ENCODE results near the gene AGTPBP1.
A peak's percentile ranks its signal among the peaks of the same experiment; 100 is the strongest.

The AGTPBP1 gene

GRCh38 chr9:85534340-85534739, 207.4 kb downstream of the AGTPBP1 start:
- Histone ChIP-seq H3K9me3 (ENCODE audit: control insufficient read depth in 1 of 2, low read length in 2 of 2) (no peaks in the 10 kb centered on the region), H3K4me1 (ENCODE audit: control insufficient read depth in 1 of 2, insufficient read depth in 2 of 2, low read length in 2 of 2) (no peaks in the 10 kb centered on the region), H3K27ac (ENCODE audit: low read length) (no peak overlapping the region), H3K27me3 (ENCODE audit: low read depth, low read length) (no peaks in the 10 kb centered on the region), H3K4me3 (ENCODE audit: low read depth in 1 of 2, low read length in 2 of 2) (no peak overlapping the region), H3K36me3 (ENCODE audit: control insufficient read depth in 1 of 2, insufficient read depth in 2 of 2, low read length in 2 of 2) (no peaks in the 10 kb centered on the region)

GRCh38 chr9:85533538-85533937, 208.2 kb downstream of the AGTPBP1 start:
- no peaks in the 10 kb centered on the region for H3K4me1 ChIP-seq (ENCODE audit: control insufficient read depth in 1 of 2, insufficient read depth in 2 of 2, low read length in 2 of 2)
- H3K27me3 ChIP-seq (ENCODE audit: low read depth, low read length): no peaks in the 10 kb centered on the region
- H3K27ac ChIP-seq (ENCODE audit: low read length): no peak overlapping the region
- no peak overlapping the region for H3K4me3 ChIP-seq (ENCODE audit: low read depth in 1 of 2, low read length in 2 of 2)
- no peaks in the 10 kb centered on the region for H3K36me3 ChIP-seq (ENCODE audit: control insufficient read depth in 1 of 2, insufficient read depth in 2 of 2, low read length in 2 of 2)
- H3K9me3 ChIP-seq (ENCODE audit: control insufficient read depth in 1 of 2, low read length in 2 of 2): no peaks in the 10 kb centered on the region

- H3K9me3 ChIP-seq (ENCODE audit: control insufficient read depth in 1 of 2, low read length in 2 of 2): no peaks in the 10 kb centered on the region
- no peaks in the 10 kb centered on the region for H3K36me3 ChIP-seq (ENCODE audit: control insufficient read depth in 1 of 2, insufficient read depth in 2 of 2, low read length in 2 of 2)
- no peak overlapping the region for H3K4me3 ChIP-seq (ENCODE audit: low read depth in 1 of 2, low read length in 2 of 2)
- H3K27ac ChIP-seq (ENCODE audit: low read length): no peak overlapping the region
- no peaks in the 10 kb centered on the region for H3K27me3 ChIP-seq (ENCODE audit: low read depth, low read length)
- no peaks in the 10 kb centered on the region for H3K4me1 ChIP-seq (ENCODE audit: control insufficient read depth in 1 of 2, insufficient read depth in 2 of 2, low read length in 2 of 2)
Measured at GRCh38 chr9:85530721-85531120, 211.0 kb downstream of the AGTPBP1 start.

GRCh38 chr9:85528607-85529006, 213.1 kb downstream of the AGTPBP1 start:
- H3K36me3 ChIP-seq (ENCODE audit: control insufficient read depth in 1 of 2, insufficient read depth in 2 of 2, low read length in 2 of 2): no peaks in the 10 kb centered on the region
- H3K4me3 ChIP-seq (ENCODE audit: low read depth in 1 of 2, low read length in 2 of 2): no peak overlapping the region
- no peak overlapping the region for H3K27ac ChIP-seq (ENCODE audit: low read length)
- H3K9me3 ChIP-seq (ENCODE audit: control insufficient read depth in 1 of 2, low read length in 2 of 2): no peaks in the 10 kb centered on the region
- no peaks in the 10 kb centered on the region for H3K4me1 ChIP-seq (ENCODE audit: control insufficient read depth in 1 of 2, insufficient read depth in 2 of 2, low read length in 2 of 2)
- no peaks in the 10 kb centered on the region for H3K27me3 ChIP-seq (ENCODE audit: low read depth, low read length)

GRCh38 chr9:85528142-85528541, 213.6 kb downstream of the AGTPBP1 start:
- Histone ChIP-seq H3K27ac (ENCODE audit: low read length) (no peak overlapping the region), H3K4me1 (ENCODE audit: control insufficient read depth in 1 of 2, insufficient read depth in 2 of 2, low read length in 2 of 2) (no peaks in the 10 kb centered on the region), H3K9me3 (ENCODE audit: control insufficient read depth in 1 of 2, low read length in 2 of 2) (no peaks in the 10 kb centered on the region), H3K36me3 (ENCODE audit: control insufficient read depth in 1 of 2, insufficient read depth in 2 of 2, low read length in 2 of 2) (no peaks in the 10 kb centered on the region), H3K27me3 (ENCODE audit: low read depth, low read length) (no peaks in the 10 kb centered on the region), H3K4me3 (ENCODE audit: low read depth in 1 of 2, low read length in 2 of 2) (no peak overlapping the region)

- Histone ChIP-seq H3K4me3 (ENCODE audit: low read depth in 1 of 2, low read length in 2 of 2) (no peak overlapping the region), H3K9me3 (ENCODE audit: control insufficient read depth in 1 of 2, low read length in 2 of 2) (no peaks in the 10 kb centered on the region), H3K36me3 (ENCODE audit: control insufficient read depth in 1 of 2, insufficient read depth in 2 of 2, low read length in 2 of 2) (no peaks in the 10 kb centered on the region), H3K27ac (ENCODE audit: low read length) (no peak overlapping the region), H3K4me1 (ENCODE audit: control insufficient read depth in 1 of 2, insufficient read depth in 2 of 2, low read length in 2 of 2) (peaks cover 0 to 6% of the 10 kb centered on the region in 2 donors), H3K27me3 (ENCODE audit: low read depth, low read length) (no peaks in the 10 kb centered on the region)
Measured at GRCh38 chr9:85527331-85528020, 214.3 kb downstream of the AGTPBP1 start.

GRCh38 chr9:85524531-85524930, 217.2 kb downstream of the AGTPBP1 start:
- Histone ChIP-seq H3K27ac (ENCODE audit: low read length) (no peak overlapping the region), H3K9me3 (ENCODE audit: control insufficient read depth in 1 of 2, low read length in 2 of 2) (no peaks in the 10 kb centered on the region), H3K36me3 (ENCODE audit: control insufficient read depth in 1 of 2, insufficient read depth in 2 of 2, low read length in 2 of 2) (no peaks in the 10 kb centered on the region), H3K27me3 (ENCODE audit: low read depth, low read length) (peaks cover 4% of the 10 kb centered on the region), H3K4me1 (ENCODE audit: control insufficient read depth in 1 of 2, insufficient read depth in 2 of 2, low read length in 2 of 2) (peaks cover 0 to 10% of the 10 kb centered on the region in 2 donors), H3K4me3 (ENCODE audit: low read depth in 1 of 2, low read length in 2 of 2) (no peak overlapping the region)

- H3K27me3 ChIP-seq (ENCODE audit: low read depth, low read length): peaks cover 4% of the 10 kb centered on the region
- peak overlapping the region; percentile 45 to 59 for H3K4me3 ChIP-seq (ENCODE audit: low read depth in 1 of 2, low read length in 2 of 2)
- no peaks in the 10 kb centered on the region for H3K36me3 ChIP-seq (ENCODE audit: control insufficient read depth in 1 of 2, insufficient read depth in 2 of 2, low read length in 2 of 2)
- H3K4me1 ChIP-seq (ENCODE audit: control insufficient read depth in 1 of 2, insufficient read depth in 2 of 2, low read length in 2 of 2): peaks cover 0 to 10% of the 10 kb centered on the region in 2 donors
- no peaks in the 10 kb centered on the region for H3K9me3 ChIP-seq (ENCODE audit: control insufficient read depth in 1 of 2, low read length in 2 of 2)
- H3K27ac ChIP-seq (ENCODE audit: low read length): no peak overlapping the region
Measured at GRCh38 chr9:85523202-85523601, 218.6 kb downstream of the AGTPBP1 start.

GRCh38 chr9:85522459-85523092, 219.2 kb downstream of the AGTPBP1 start:
- peak overlapping the region; percentile 45 to 59 for H3K4me3 ChIP-seq (ENCODE audit: low read depth in 1 of 2, low read length in 2 of 2)
- peaks cover 0 to 10% of the 10 kb centered on the region in 2 donors for H3K4me1 ChIP-seq (ENCODE audit: control insufficient read depth in 1 of 2, insufficient read depth in 2 of 2, low read length in 2 of 2)
- H3K36me3 ChIP-seq (ENCODE audit: control insufficient read depth in 1 of 2, insufficient read depth in 2 of 2, low read length in 2 of 2): no peaks in the 10 kb centered on the region
- H3K27ac ChIP-seq (ENCODE audit: low read length): no peak overlapping the region
- no peaks in the 10 kb centered on the region for H3K9me3 ChIP-seq (ENCODE audit: control insufficient read depth in 1 of 2, low read length in 2 of 2)
- peaks cover 4% of the 10 kb centered on the region for H3K27me3 ChIP-seq (ENCODE audit: low read depth, low read length)

- H3K27me3 ChIP-seq (ENCODE audit: low read depth, low read length): peaks cover 4% of the 10 kb centered on the region
- H3K4me3 ChIP-seq (ENCODE audit: low read depth in 1 of 2, low read length in 2 of 2): no peak overlapping the region
- no peaks in the 10 kb centered on the region for H3K9me3 ChIP-seq (ENCODE audit: control insufficient read depth in 1 of 2, low read length in 2 of 2)
- peaks cover 0 to 10% of the 10 kb centered on the region in 2 donors for H3K4me1 ChIP-seq (ENCODE audit: control insufficient read depth in 1 of 2, insufficient read depth in 2 of 2, low read length in 2 of 2)
- no peak overlapping the region for H3K27ac ChIP-seq (ENCODE audit: low read length)
- no peaks in the 10 kb centered on the region for H3K36me3 ChIP-seq (ENCODE audit: control insufficient read depth in 1 of 2, insufficient read depth in 2 of 2, low read length in 2 of 2)
Measured at GRCh38 chr9:85521371-85522197, 220.2 kb downstream of the AGTPBP1 start.

- H3K36me3 ChIP-seq (ENCODE audit: control insufficient read depth in 1 of 2, insufficient read depth in 2 of 2, low read length in 2 of 2): no peaks in the 10 kb centered on the region
- no peak overlapping the region for H3K27ac ChIP-seq (ENCODE audit: low read length)
- H3K4me1 ChIP-seq (ENCODE audit: control insufficient read depth in 1 of 2, insufficient read depth in 2 of 2, low read length in 2 of 2): no peaks in the 10 kb centered on the region
- peaks cover 4% of the 10 kb centered on the region for H3K27me3 ChIP-seq (ENCODE audit: low read depth, low read length)
- no peaks in the 10 kb centered on the region for H3K9me3 ChIP-seq (ENCODE audit: control insufficient read depth in 1 of 2, low read length in 2 of 2)
- H3K4me3 ChIP-seq (ENCODE audit: low read depth in 1 of 2, low read length in 2 of 2): no peak overlapping the region
Measured at GRCh38 chr9:85516976-85517637, 224.6 kb downstream of the AGTPBP1 start.

Measured in muscle layer of duodenum (tissue), 2 donors.